Measurements from ENCODE around the gene ADAMTS2.

The ADAMTS2 gene

GRCh38 chr5:179312557-179313235 is 32.6 kb downstream of the ADAMTS2 start:
- no peaks in the 10 kb centered on the region for H3K9me2 ChIP-seq (ENCODE audit: low read depth, low read length)
- no peaks in the 10 kb centered on the region for H3K79me2 ChIP-seq (ENCODE audit: insufficient read depth, low read length)
- H3K36me3 ChIP-seq (ENCODE audit: insufficient read depth, low read length) = no peaks in the 10 kb centered on the region
- no peak overlapping the region for H3K4me3 ChIP-seq (ENCODE audit: low read depth, low read length, poor library complexity, severe bottlenecking)
- no peak overlapping the region for H3K27ac ChIP-seq (ENCODE audit: low read depth, low read length, poor library complexity, severe bottlenecking)
- H3F3A ChIP-seq (ENCODE audit: insufficient read depth, low read length) = no peaks in the 10 kb centered on the region
- H3K4me2 ChIP-seq (ENCODE audit: low read length) = no peak overlapping the region
- no peaks in the 10 kb centered on the region for H3K9me3 ChIP-seq (ENCODE audit: low read length)
- no peaks in the 10 kb centered on the region for H3K27me3 ChIP-seq (ENCODE audit: insufficient read depth, low read length)
- no peaks in the 10 kb centered on the region for H4K20me1 ChIP-seq (ENCODE audit: insufficient read depth, low read length)
- TF ChIP-seq EZH2 (IDR thresholded peaks at IDR 0.05; ENCODE audit: borderline replicate concordance, low read length) (no peak), CTCF (IDR thresholded peaks at IDR 0.05; ENCODE audit: low read length) (no peak)
- H2AFZ ChIP-seq (ENCODE audit: low read length) = no peak overlapping the region
- no peaks in the 10 kb centered on the region for H3K4me1 ChIP-seq (ENCODE audit: insufficient read depth, low read length, severe bottlenecking)
- H3K9ac ChIP-seq (ENCODE audit: low read length) = no peak overlapping the region

- H3K9ac ChIP-seq (ENCODE audit: low read length) = no peak overlapping the region
- H3K4me1 ChIP-seq (ENCODE audit: insufficient read depth, low read length, severe bottlenecking) = no peaks in the 10 kb centered on the region
- no peaks in the 10 kb centered on the region for H4K20me1 ChIP-seq (ENCODE audit: insufficient read depth, low read length)
- no peaks in the 10 kb centered on the region for H3K79me2 ChIP-seq (ENCODE audit: insufficient read depth, low read length)
- no peak for TF ChIP-seq CTCF (IDR thresholded peaks at IDR 0.05; ENCODE audit: low read length)
- no peak for TF ChIP-seq EZH2 (IDR thresholded peaks at IDR 0.05; ENCODE audit: borderline replicate concordance, low read length)
- H3F3A ChIP-seq (ENCODE audit: insufficient read depth, low read length) = no peaks in the 10 kb centered on the region
- H3K4me3 ChIP-seq (ENCODE audit: low read depth, low read length, poor library complexity, severe bottlenecking) = no peak overlapping the region
- no peaks in the 10 kb centered on the region for H3K9me2 ChIP-seq (ENCODE audit: low read depth, low read length)
- H3K9me3 ChIP-seq (ENCODE audit: low read length) = no peaks in the 10 kb centered on the region
- no peaks in the 10 kb centered on the region for H3K27me3 ChIP-seq (ENCODE audit: insufficient read depth, low read length)
- H3K27ac ChIP-seq (ENCODE audit: low read depth, low read length, poor library complexity, severe bottlenecking) = no peak overlapping the region
- no peak overlapping the region for H3K4me2 ChIP-seq (ENCODE audit: low read length)
- H2AFZ ChIP-seq (ENCODE audit: low read length) = no peak overlapping the region
- no peaks in the 10 kb centered on the region for H3K36me3 ChIP-seq (ENCODE audit: insufficient read depth, low read length)
Measured at GRCh38 chr5:179311581-179311980, 33.7 kb downstream of the ADAMTS2 start.

- Histone ChIP-seq H3K9me2 (ENCODE audit: low read depth, low read length) (no peaks in the 10 kb centered on the region), H3K27ac (ENCODE audit: low read depth, low read length, poor library complexity, severe bottlenecking) (no peak overlapping the region)
Measured at GRCh38 chr5:179311091-179311470, 34.2 kb downstream of the ADAMTS2 start.

More at GRCh38 chr5:179311091-179311470, 34.2 kb downstream of the ADAMTS2 start:
- H3K4me1 ChIP-seq (ENCODE audit: insufficient read depth, low read length, severe bottlenecking) = no peaks in the 10 kb centered on the region
- H3K4me2 ChIP-seq (ENCODE audit: low read length) = no peak overlapping the region
- no peaks in the 10 kb centered on the region for H3K9me3 ChIP-seq (ENCODE audit: low read length)
- no peak overlapping the region for H3K9ac ChIP-seq (ENCODE audit: low read length)
- TF ChIP-seq CTCF (IDR thresholded peaks at IDR 0.05; ENCODE audit: low read length) (no peak), EZH2 (IDR thresholded peaks at IDR 0.05; ENCODE audit: borderline replicate concordance, low read length) (no peak)
- no peak overlapping the region for H2AFZ ChIP-seq (ENCODE audit: low read length)
- no peaks in the 10 kb centered on the region for H3K36me3 ChIP-seq (ENCODE audit: insufficient read depth, low read length)
- no peaks in the 10 kb centered on the region for H3K27me3 ChIP-seq (ENCODE audit: insufficient read depth, low read length)
- no peak overlapping the region for H3K4me3 ChIP-seq (ENCODE audit: low read depth, low read length, poor library complexity, severe bottlenecking)
- no peaks in the 10 kb centered on the region for H3F3A ChIP-seq (ENCODE audit: insufficient read depth, low read length)
- H3K79me2 ChIP-seq (ENCODE audit: insufficient read depth, low read length) = no peaks in the 10 kb centered on the region
- no peaks in the 10 kb centered on the region for H4K20me1 ChIP-seq (ENCODE audit: insufficient read depth, low read length)

All from OCI-LY1 (cell line).